Stimulated activated CD4-positive, alpha-beta T cell treated with anti-CD3 and anti-CD28 coated beads, Interleukin-12 subunit alpha, Interleukin-12 subunit beta, amount 100 ng/mL, for 48 hours (primary cell): ENCODE data around the gene GCH1.
"Not testable (repeated sequence)": the region's sequence is repeated elsewhere in the genome, so short reads cannot be mapped to it uniquely, and the experiment has no call there.

Experiments used
- DNase-seq, 3 donors: peaks; one replicate each; pipeline ENCODE4 v3.0.0-alpha.2; 2020; ENCODE audit warnings: low read depth in 2 of 3, low spot score in 1 of 3

The GCH1 gene

GRCh38 chr14:54870154-54871090 lies 32.2 kb downstream of the GCH1 start:
- not testable (repeated sequence) for DNase-seq

GRCh38 chr14:54867011-54867410 lies 35.6 kb downstream of the GCH1 start:
- no peak for DNase-seq

- DNase-seq: no peak
Measured at GRCh38 chr14:54866588-54866987, 36.0 kb downstream of the GCH1 start.

- DNase-seq: no peak
Measured at GRCh38 chr14:54864526-54864925, 38.1 kb downstream of the GCH1 start.

- DNase-seq: no peak
Measured at GRCh38 chr14:54857830-54858269, 44.8 kb downstream of the GCH1 start.

- DNase-seq: no peak
Measured at GRCh38 chr14:54856152-54856551, 46.5 kb downstream of the GCH1 start.

- no peak for DNase-seq
Measured at GRCh38 chr14:54854181-54854580, 48.4 kb downstream of the GCH1 start.

- no peak for DNase-seq
Measured at GRCh38 chr14:54853339-54853738, 49.3 kb downstream of the GCH1 start.

GRCh38 chr14:54852215-54852614 lies 50.4 kb downstream of the GCH1 start:
- DNase-seq: no peak

- DNase-seq: no peak
Measured at GRCh38 chr14:54848910-54849309, 53.7 kb downstream of the GCH1 start.

GRCh38 chr14:54845641-54846040 lies 57.0 kb downstream of the GCH1 start:
- no peak for DNase-seq

GRCh38 chr14:54844479-54844878 lies 58.1 kb downstream of the GCH1 start:
- no peak for DNase-seq

- no peak for DNase-seq
Measured at GRCh38 chr14:54840798-54841197, 61.8 kb downstream of the GCH1 start.

GRCh38 chr14:54840336-54840735 lies 62.3 kb downstream of the GCH1 start:
- DNase-seq: no peak

- no peak for DNase-seq
Measured at GRCh38 chr14:54839701-54840119, 62.9 kb downstream of the GCH1 start.

- DNase-seq: no peak
Measured at GRCh38 chr14:54838931-54839512, 63.6 kb downstream of the GCH1 start.

GRCh38 chr14:54837508-54838149 lies 65.0 kb downstream of the GCH1 start:
- no peak for DNase-seq

- DNase-seq: no peak
Measured at GRCh38 chr14:54836231-54836630, 66.4 kb downstream of the GCH1 start.

- DNase-seq: no peak
Measured at GRCh38 chr14:54834727-54835126, 67.9 kb downstream of the GCH1 start.

- DNase-seq: no peak
Measured at GRCh38 chr14:54834081-54834480, 68.5 kb downstream of the GCH1 start.

GRCh38 chr14:54830650-54831049 lies 72.0 kb downstream of the GCH1 start:
- DNase-seq: no peak
